NCI-H1436 treated with DMSO at 0.1 percent for 48 hours (cell line): ENCODE measurements around the gene MAPKBP1.
"Not testable (repeated sequence)": the region's sequence is repeated elsewhere in the genome, so short reads cannot be mapped to it uniquely, and the experiment has no call there.

ENCODE experiments used
- DNase-seq: peaks from one replicate; lab custom pipeline; 2025; lab: John Stamatoyannopoulos, UW

The MAPKBP1 gene, protein sequence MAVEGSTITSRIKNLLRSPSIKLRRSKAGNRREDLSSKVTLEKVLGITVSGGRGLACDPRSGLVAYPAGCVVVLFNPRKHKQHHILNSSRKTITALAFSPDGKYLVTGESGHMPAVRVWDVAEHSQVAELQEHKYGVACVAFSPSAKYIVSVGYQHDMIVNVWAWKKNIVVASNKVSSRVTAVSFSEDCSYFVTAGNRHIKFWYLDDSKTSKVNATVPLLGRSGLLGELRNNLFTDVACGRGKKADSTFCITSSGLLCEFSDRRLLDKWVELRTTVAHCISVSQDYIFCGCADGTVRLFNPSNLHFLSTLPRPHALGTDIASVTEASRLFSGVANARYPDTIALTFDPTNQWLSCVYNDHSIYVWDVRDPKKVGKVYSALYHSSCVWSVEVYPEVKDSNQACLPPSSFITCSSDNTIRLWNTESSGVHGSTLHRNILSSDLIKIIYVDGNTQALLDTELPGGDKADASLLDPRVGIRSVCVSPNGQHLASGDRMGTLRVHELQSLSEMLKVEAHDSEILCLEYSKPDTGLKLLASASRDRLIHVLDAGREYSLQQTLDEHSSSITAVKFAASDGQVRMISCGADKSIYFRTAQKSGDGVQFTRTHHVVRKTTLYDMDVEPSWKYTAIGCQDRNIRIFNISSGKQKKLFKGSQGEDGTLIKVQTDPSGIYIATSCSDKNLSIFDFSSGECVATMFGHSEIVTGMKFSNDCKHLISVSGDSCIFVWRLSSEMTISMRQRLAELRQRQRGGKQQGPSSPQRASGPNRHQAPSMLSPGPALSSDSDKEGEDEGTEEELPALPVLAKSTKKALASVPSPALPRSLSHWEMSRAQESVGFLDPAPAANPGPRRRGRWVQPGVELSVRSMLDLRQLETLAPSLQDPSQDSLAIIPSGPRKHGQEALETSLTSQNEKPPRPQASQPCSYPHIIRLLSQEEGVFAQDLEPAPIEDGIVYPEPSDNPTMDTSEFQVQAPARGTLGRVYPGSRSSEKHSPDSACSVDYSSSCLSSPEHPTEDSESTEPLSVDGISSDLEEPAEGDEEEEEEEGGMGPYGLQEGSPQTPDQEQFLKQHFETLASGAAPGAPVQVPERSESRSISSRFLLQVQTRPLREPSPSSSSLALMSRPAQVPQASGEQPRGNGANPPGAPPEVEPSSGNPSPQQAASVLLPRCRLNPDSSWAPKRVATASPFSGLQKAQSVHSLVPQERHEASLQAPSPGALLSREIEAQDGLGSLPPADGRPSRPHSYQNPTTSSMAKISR (N-terminal part only)

DNA sequence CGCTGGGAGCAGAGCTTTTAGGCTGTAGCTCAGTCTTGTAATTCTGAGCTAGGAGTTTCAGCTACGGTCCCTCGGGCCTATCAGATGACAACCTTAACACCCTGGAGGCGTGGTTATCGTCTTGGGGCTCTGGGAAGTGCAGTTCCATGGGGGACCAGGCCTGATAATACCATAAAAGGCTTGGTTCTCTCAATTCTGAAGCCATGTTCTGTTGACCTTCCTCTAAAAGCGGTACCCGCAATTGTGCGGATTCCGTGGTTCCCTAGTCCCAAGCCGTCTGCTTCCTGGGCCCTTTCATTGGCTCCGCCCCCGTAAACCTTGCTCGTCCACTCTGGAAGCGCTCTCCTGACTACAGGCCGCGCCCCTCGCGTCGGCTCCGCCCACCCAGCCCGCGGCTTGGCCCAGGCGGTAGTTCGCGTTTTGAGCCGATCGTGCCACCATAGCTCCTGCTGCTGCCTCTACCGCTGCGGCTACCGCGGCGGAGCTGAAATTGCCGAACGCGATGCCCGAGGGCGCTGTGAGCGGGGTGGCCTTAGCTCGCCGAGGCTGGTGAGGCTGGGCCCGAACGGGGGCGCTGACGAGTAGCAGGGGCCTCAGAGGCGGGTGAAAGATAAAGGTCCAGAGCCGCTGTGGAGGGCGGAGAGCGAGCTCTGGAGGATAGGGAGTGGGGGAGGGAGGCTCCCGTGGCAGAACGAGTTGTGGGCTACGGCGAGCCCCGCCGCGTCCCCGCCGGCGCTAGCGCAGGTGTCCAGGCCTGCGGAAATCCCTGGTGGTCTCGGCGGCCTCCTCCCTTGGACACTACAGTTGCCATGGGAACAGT is at the start of gene MAPKBP1:
TSS of gene MAPKBP1 (plus strand) at position 423 of the 820 bp plus-strand sequence. CDS start 792 bp downstream, outside the sequence.
- peak; percentile 93 for DNase-seq

DNA sequence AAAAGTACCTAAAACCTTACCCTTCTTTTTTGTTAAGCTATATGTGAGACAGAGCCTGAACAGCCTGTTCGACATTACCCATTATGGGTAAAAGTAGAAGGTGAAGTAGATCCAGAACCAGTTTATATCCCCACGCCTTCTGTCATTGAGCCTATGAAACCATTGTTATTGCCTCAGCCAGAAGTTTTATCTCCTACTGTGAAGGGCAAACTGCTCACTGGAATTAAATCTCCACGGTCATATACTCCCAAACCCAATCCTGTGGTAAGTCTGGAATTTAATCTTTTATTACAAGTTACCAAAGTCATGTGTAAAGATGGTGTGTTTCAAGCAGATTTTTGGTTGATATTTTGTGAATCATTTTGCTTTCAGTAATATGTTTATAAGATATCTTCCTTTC is 47.1 kb upstream of the MAPKBP1 start:
- no peak for DNase-seq

DNA sequence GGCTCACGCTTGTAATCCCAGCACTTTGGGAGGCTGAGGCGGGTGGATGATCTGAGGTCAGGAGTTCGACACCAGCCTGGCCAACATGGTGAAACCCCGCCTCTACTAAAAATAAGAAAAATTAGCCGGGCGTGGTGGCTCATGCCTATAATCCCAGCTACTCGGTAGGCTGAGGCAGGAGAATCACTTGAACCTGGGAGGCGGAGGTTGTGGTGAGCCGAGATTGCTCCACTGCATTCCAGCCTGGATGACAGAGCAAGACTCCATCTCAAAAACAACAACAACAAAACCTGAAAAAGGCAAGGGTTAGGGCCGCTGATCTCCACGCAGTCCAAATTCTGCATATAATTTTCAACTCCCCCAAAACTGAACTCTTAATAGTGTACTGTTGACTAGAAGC is 46.2 kb upstream of the MAPKBP1 start:
- DNase-seq = not testable (repeated sequence)

- DNase-seq = no peak
Measured at GRCh38 chr15:41730543-41730942, 43.7 kb upstream of the MAPKBP1 start.

- DNase-seq = no peak
Measured at GRCh38 chr15:41732483-41732882, 41.8 kb upstream of the MAPKBP1 start.

- no peak for DNase-seq
Measured at GRCh38 chr15:41734079-41734478, 40.2 kb upstream of the MAPKBP1 start.

- no peak for DNase-seq
Measured at GRCh38 chr15:41735046-41735445, 39.2 kb upstream of the MAPKBP1 start.

DNA sequence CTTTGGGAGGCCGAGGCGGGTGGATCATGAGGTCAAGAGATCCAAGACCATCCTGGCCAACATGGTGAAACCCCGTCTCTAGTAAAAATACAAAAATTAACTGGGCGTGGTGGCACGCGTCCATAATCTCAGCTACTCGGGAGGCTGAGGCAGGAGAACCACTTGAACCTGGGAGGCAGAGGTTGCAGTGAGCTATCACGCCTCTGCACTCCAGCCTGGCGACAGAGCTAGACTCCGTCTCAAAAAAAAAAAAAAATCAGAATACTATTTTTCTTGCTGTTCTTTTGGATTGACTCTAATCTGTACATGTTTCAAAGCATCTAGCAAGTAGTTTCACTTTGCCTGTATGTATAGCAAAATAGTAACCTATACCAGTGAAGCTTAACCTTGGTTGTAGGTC is 38.8 kb upstream of the MAPKBP1 start:
- DNase-seq = not testable (repeated sequence)

DNA sequence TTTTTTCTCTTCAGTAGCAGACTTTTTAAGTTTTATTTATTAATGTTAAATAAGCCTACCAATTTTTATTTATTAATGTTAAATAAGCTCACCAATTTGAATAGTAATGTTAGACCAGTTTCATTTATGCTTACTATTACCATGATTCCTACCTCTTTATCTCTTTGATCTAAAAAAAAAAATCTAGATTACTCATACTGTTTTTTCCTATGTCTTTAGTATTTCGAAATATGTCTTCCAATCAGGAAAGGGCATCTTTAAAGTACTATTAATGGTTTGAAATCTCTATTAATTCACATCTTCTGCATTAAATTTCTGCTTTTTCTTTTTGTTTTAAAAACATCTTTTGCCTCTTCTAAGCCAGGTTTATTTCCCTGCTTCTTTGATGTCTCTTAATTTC is 27.5 kb upstream of the MAPKBP1 start:
- no peak for DNase-seq

DNA sequence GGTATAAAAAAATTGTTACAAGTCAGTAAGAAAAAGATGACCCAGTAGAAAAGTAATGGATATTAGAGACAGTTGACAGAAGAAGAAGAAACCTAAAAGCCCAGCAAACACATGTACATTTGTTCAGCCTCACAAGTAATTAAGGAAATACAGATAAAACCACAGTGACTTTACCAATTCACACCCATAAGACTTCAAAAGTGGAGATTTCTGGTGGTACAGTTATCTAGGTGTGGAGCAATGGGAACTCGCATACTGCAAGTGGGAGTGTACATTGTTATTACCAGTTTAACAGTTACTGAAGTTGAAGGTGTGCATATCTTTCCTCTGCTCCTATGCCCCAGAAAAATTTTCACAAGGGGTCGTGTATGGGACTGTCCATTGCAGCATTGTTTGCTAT is 18.1 kb upstream of the MAPKBP1 start:
- no peak for DNase-seq

GRCh38 chr15:41772720-41773331 is 1.5 kb upstream of the MAPKBP1 start:
- DNase-seq = no peak

GRCh38 chr15:41773332-41773728 is 954 bp upstream of the MAPKBP1 start:
- DNase-seq = no peak

- DNase-seq = no peak
Measured at GRCh38 chr15:41773729-41774061, 589 bp upstream of the MAPKBP1 start.

- DNase-seq = no peak
Measured at GRCh38 chr15:41774882-41775417, 666 bp downstream of the MAPKBP1 start.

DNA sequence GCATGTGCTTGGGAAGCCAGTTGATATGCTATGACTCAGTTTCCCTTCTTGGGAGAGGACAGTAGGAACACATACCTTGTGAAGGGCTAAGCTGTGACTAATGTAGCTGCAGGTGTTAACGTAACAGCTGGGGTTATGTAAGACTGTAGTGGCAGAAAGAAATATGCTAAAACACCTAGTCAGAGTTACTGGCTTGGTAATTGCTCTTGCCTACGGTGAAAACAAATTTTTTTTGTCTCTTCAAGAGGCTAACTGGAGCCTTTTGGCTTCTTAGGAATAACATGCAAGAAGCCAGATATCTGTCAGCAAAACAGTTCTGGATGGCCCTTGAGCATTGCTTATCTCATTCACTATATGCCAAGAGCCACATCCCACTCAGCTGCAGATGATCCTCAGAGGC is 1.4 kb downstream of the MAPKBP1 start:
- no peak for DNase-seq

- no peak for DNase-seq
Measured at GRCh38 chr15:41777421-41777973, 3.2 kb downstream of the MAPKBP1 start.

GRCh38 chr15:41778521-41778920 is 4.2 kb downstream of the MAPKBP1 start:
- no peak for DNase-seq

DNA sequence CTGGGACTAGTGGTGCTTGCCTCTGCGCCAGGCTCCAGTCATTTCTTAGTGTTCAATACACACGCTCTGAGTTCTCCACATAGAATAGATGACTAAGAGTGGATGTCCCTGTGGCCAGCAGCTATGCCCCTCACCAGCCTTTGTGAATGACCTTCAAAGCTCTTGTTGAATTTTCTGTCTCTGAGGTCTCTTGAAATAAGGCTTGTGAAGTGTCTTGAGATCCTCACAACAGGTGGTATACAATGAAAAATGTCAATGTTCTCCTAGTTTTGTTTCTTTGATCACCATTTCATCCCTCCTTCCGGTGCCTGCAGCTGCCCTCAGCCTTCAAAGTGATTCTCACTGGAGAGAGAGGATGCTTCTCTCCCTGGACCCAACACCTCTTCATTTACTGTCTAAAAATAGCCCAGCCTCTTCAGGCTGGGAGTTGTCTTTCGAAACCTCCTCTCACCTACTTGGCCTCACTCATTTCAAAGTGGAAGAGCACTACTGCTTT is 5.4 kb downstream of the MAPKBP1 start:
- no peak for DNase-seq

DNA sequence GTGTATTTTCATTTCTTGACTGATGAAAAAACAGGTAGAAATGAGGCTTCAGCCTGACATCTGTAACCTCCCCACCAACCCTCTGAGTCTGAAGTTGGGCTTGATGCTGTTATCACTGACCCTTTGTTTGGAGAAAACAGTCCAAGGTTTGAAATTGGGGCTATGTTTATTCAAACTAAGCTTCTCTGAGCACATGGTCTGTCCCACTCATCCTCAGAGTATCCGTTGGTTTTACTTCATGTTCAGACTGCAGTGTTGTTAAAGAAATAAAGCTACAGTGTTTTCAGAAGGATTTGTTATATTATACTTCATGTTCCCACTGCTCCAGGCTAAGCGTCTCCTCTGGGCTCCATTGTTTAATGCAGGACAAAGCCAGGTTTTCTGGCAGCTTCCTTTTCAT is 6.0 kb downstream of the MAPKBP1 start:
- DNase-seq = no peak

DNA sequence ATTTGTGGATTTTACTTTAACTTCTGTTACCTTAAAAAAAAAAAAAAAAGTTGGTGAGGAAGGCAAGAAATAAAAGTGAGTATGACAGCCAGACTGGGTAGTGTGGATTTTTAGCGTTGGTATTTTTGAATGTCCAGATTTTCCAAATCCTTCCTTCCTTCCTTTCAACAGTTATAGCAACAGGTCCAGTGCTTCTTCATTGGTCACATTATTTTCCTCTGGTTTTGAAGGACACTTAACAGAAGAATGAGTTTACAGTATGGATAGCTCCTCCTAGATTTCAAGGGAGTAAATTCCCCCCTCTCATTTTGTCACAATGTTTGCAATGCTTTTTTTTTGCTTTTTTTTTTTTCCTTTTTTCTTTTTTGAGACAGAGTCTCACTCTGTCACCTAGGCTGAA is 6.4 kb downstream of the MAPKBP1 start:
- DNase-seq = no peak
